IMR-90 (cell line): Measurements from ENCODE around the gene ELMOD3. TPM values are rescaled to one million over a fixed set of nuclear protein-coding genes. Genes with fewer than 3 reads are reported as not detected.

ENCODE experiments used
- ATAC-seq: fragments of 200-7000 bp; cut with Tn5 transposase; 2 replicates; pipeline ENCODE4 v1.9.1; 2020; ENCODE audit warnings: low read depth, mild to moderate bottlenecking, moderate library complexity
- BruUV-seq: library from RNA; stranded (reverse); fragments of 400-500 nt; replicated peaks from 2 replicates; lab custom pipeline; 2021; lab: Mats Ljungman, UMichigan
- CTCF ChIA-PET: fragments of 300-600 bp; formaldehyde crosslinking; extraction: SDS; loops from one replicate; lab custom pipeline; 2021; ENCODE audit warnings: antibody characterized with exemption; lab: Yijun Ruan, JAX
- POLR2A ChIA-PET: fragments of 300-600 bp; sonication (Branson Sonifier 250); formaldehyde crosslinking; loops from one replicate; lab custom pipeline; 2022; ENCODE audit warnings: antibody characterized with exemption; ENCODE audit not compliant: unreplicated experiment; lab: Charles Lee
- DNase-seq: peaks from one replicate; pipeline ENCODE4 v3.0.0; 2013
- H2AFZ ChIP-seq: replicated peaks from 2 replicates; pipeline ENCODE3; 2013; ENCODE audit warnings: low read length, mild to moderate bottlenecking; ENCODE audit not compliant: poor library complexity
- H2AK5ac ChIP-seq: 2 replicates; pipeline ENCODE4 v1.6.1; 2013; ENCODE audit warnings: low read depth, low read length, inconsistent platforms
- H2AK9ac ChIP-seq: replicated peaks from 2 replicates; pipeline ENCODE3; 2013; ENCODE audit warnings: mild to moderate bottlenecking, low read depth, low read length, moderate library complexity; ENCODE audit not compliant: poor library complexity
- H2BK120ac ChIP-seq: 2 replicates; pipeline ENCODE4 v1.6.1; 2013; ENCODE audit warnings: low read depth, low read length, inconsistent platforms
- H2BK15ac ChIP-seq: 3 replicates; pipeline ENCODE4 v1.6.1; 2013; ENCODE audit warnings: low read depth, low read length, inconsistent platforms
- H2BK20ac ChIP-seq: 2 replicates; pipeline ENCODE4 v1.6.1; 2013; ENCODE audit warnings: low read depth, mild to moderate bottlenecking, inconsistent platforms, low read length, moderate library complexity
- H2BK5ac ChIP-seq: 2 replicates; pipeline ENCODE4 v1.6.1; 2013; ENCODE audit warnings: mild to moderate bottlenecking, low read depth, low read length, inconsistent platforms; ENCODE audit not compliant: poor library complexity, severe bottlenecking
- H3K14ac ChIP-seq: replicated peaks from 2 replicates; pipeline ENCODE4 v1.6.1; 2013; ENCODE audit warnings: low read depth, low read length, inconsistent platforms
- H3K18ac ChIP-seq: 2 replicates; pipeline ENCODE4 v1.6.1; 2013; ENCODE audit warnings: low read depth, low read length, control low read depth
- H3K23ac ChIP-seq: 2 replicates; pipeline ENCODE4 v1.6.1; 2013; ENCODE audit warnings: low read depth, low read length, inconsistent platforms
- H3K27ac ChIP-seq: 2 replicates; pipeline ENCODE4 v1.5.1; 2013; ENCODE audit warnings: mild to moderate bottlenecking, control low read depth, low read length; ENCODE audit not compliant: insufficient read depth
- H3K27me3 ChIP-seq: 2 replicates; pipeline ENCODE4 v1.6.1; 2013; ENCODE audit warnings: low read length; ENCODE audit not compliant: control insufficient read depth, insufficient read depth
- H3K36me3 ChIP-seq: 2 replicates; pipeline ENCODE4 v1.6.1; 2013; ENCODE audit warnings: low read length, mixed read lengths; ENCODE audit not compliant: control insufficient read depth, insufficient read depth
- H3K4ac ChIP-seq: 2 replicates; pipeline ENCODE4 v1.6.1; 2013; ENCODE audit warnings: low read depth, low read length, inconsistent platforms
- H3K4me1 ChIP-seq: 2 replicates; pipeline ENCODE4 v1.6.1; 2013; ENCODE audit warnings: low read length, mixed read lengths; ENCODE audit not compliant: control insufficient read depth, insufficient read depth
- H3K4me2 ChIP-seq: 2 replicates; pipeline ENCODE4 v1.6.1; 2013; ENCODE audit warnings: low read depth, mild to moderate bottlenecking, control low read depth, low read length, moderate library complexity
- H3K4me3 ChIP-seq: 2 replicates; pipeline ENCODE4 v1.5.1; 2013; ENCODE audit warnings: low read depth, mild to moderate bottlenecking, control low read depth, low read length, moderate library complexity; ENCODE audit not compliant: insufficient read depth
- H3K56ac ChIP-seq: 2 replicates; pipeline ENCODE4 v1.6.1; 2013; ENCODE audit warnings: low read length, inconsistent platforms; ENCODE audit not compliant: insufficient read depth; ENCODE audit errors: extremely low read depth
- H3K79me1 ChIP-seq, 2 experiments: 2 replicates each; pipeline ENCODE4 v1.6.1; 2013; ENCODE audit warnings: low read length in 2 of 2, inconsistent platforms in 1 of 2, low read depth in 1 of 2
- H3K9ac ChIP-seq: 2 replicates; pipeline ENCODE4 v1.6.1; 2013; ENCODE audit warnings: low read depth, low read length, control low read depth
- H3K9me1 ChIP-seq: 2 replicates; pipeline ENCODE4 v1.6.1; 2013; ENCODE audit warnings: low read length, inconsistent platforms; ENCODE audit not compliant: insufficient read depth
- H3K9me3 ChIP-seq: 2 replicates; pipeline ENCODE4 v1.6.1; 2013; ENCODE audit warnings: low read length; ENCODE audit not compliant: control insufficient read depth, insufficient read depth
- H4K20me1 ChIP-seq: 2 replicates; pipeline ENCODE4 v1.6.1; 2013; ENCODE audit warnings: low read length, inconsistent platforms; ENCODE audit not compliant: insufficient read depth
- H4K5ac ChIP-seq: 2 replicates; pipeline ENCODE4 v1.6.1; 2013; ENCODE audit warnings: mild to moderate bottlenecking, low read depth, low read length, control low read depth
- H4K8ac ChIP-seq, 2 experiments: 2 replicates each; pipeline ENCODE4 v1.6.1; 2013; ENCODE audit warnings: low read depth in 2 of 2, low read length in 2 of 2, control low read depth in 1 of 2, inconsistent platforms in 1 of 2
- H4K91ac ChIP-seq: 2 replicates; pipeline ENCODE4 v1.6.1; 2013; ENCODE audit warnings: low read depth, low read length, inconsistent platforms; ENCODE audit not compliant: insufficient read depth
- BHLHE40 ChIP-seq: fragments of 150-350 bp; IDR thresholded peaks from 2 replicates; pipeline ENCODE4 v1.6.1; 2016; ENCODE audit warnings: mild to moderate bottlenecking, low read depth, low read length
- CEBPB ChIP-seq: IDR thresholded peaks from 2 replicates; pipeline ENCODE4 v1.6.1; 2012; ENCODE audit warnings: low read depth, low read length, improper control_type of control experiment
- CTCF ChIP-seq: conservative IDR thresholded peaks from 2 replicates; pipeline ENCODE4 v1.5.1; 2012; ENCODE audit warnings: mild to moderate bottlenecking, low read depth, low read length, improper control_type of control experiment
- ELK1 ChIP-seq: fragments of 150-350 bp; IDR thresholded peaks from 2 replicates; pipeline ENCODE4 v1.6.1; 2016; ENCODE audit warnings: low read depth, mild to moderate bottlenecking, low read length, moderate library complexity, borderline replicate concordance
- FOS ChIP-seq: fragments of 150-350 bp; IDR thresholded peaks from 2 replicates; pipeline ENCODE4 v1.6.1; 2016; ENCODE audit warnings: low read depth, low read length
- MAFK ChIP-seq: IDR thresholded peaks from 2 replicates; pipeline ENCODE4 v1.6.1; 2012; ENCODE audit warnings: low read depth, low read length, improper control_type of control experiment
- POLR2A ChIP-seq: IDR thresholded peaks from 2 replicates; pipeline ENCODE4 v1.6.1; 2012; ENCODE audit warnings: mild to moderate bottlenecking, low read depth, low read length
- WGBS, 2 experiments: methylation state at CpG; one replicate each; pipeline versions ENCODE4 v1.1.5 to v1.1.7; 2013; ENCODE audit warnings: missing lambda C conversion rate in 2 of 2; ENCODE audit not compliant: insufficient read length in 1 of 2; ENCODE audit errors: extremely low coverage in 2 of 2; 5-methylcytosine and 5-hydroxymethylcytosine counted together
- dilution Hi-C: fragments of 300-500 bp; cut with HindIII; formaldehyde crosslinking; loops from one replicate; pipeline ENCODE4 v1.14.3; 2018; ENCODE audit warnings: low sequenced_read_pairs; ENCODE audit not compliant: unreplicated experiment
- in situ Hi-C: fragments of 300-500 bp; cut with MboI; formaldehyde crosslinking; loops from 3 replicates; pipeline ENCODE4 v1.14.3; 2019; ENCODE audit warnings: low sequenced_read_pairs, inconsistent platforms, mixed read lengths
- intact Hi-C: fragments of 100-400 bp; cut with micrococcal nuclease; formaldehyde crosslinking; loops from 2 replicates; pipeline ENCODE4 v1.10.0; 2022
- polyA plus RNA-seq, 3 experiments: library from polyadenylated mRNA; depleted of rRNA; stranded (reverse); fragments of >200 nt; gene quantifications; 2 replicates each; pipeline ENCODE4 v1.2.3, GENCODE V29; 2012; ENCODE audit warnings: low replicate concordance in 1 of 3
- total RNA-seq: library from RNA; depleted of rRNA; stranded (reverse); fragments of >200 nt; gene quantifications from 2 replicates; pipeline ENCODE4 v1.2.3, GENCODE V29; 2012

Gene ELMOD3
- total and polyA plus RNA-seq, 2 of the 4 experiments (the other 2 are of a cell fraction) = 13.1 to 20.7 TPM

- Histone ChIP-seq H3K79me1 (no peaks in the 10 kb centered on the region), H2AFZ (no peak overlapping the region), H2BK15ac (no peak overlapping the region), H2AK5ac (no peak overlapping the region), H4K5ac (no peak overlapping the region), H4K20me1 (no peaks in the 10 kb centered on the region; the same call in 1 of the 2 replicates), H2BK20ac (no peak overlapping the region), H2BK5ac (no peak overlapping the region), H3K23ac (no peak overlapping the region), H3K9me3 (no peaks in the 10 kb centered on the region), H3K9ac (no peak overlapping the region), H4K91ac (no peak overlapping the region), H2AK9ac (no peak overlapping the region), H4K8ac (no peak overlapping the region), H3K27me3 (no peaks in the 10 kb centered on the region), H3K36me3 (peaks cover 17% of the 10 kb centered on the region), H3K4me2 (no peak overlapping the region), H3K4me3 (no peak overlapping the region), H3K4ac (no peak overlapping the region), H3K18ac (no peak overlapping the region), H2BK120ac (no peak overlapping the region), H3K27ac (no peak overlapping the region), H3K56ac (no peak overlapping the region), H3K9me1 (peaks cover 5% of the 10 kb centered on the region; the same call in 1 of the 2 replicates), H3K4me1 (peaks cover 1% of the 10 kb centered on the region), H3K14ac (no peak overlapping the region)
- ChIA-PET CTCF (no interaction called here), POLR2A (no interaction called here)
- in situ Hi-C loops = no loop called here
- TF ChIP-seq CTCF = no peak
- TF ChIP-seq CEBPB = no peak
- TF ChIP-seq POLR2A = no peak
- no peak for TF ChIP-seq ELK1
- no peak for TF ChIP-seq BHLHE40
- no peak for TF ChIP-seq FOS
- TF ChIP-seq MAFK = no peak
- WGBS, 2 experiments = 100% methylated on average over 2 of the region's 8 CpGs; no CpG with 5 or more reads in 1 of the 2 experiments
- dilution Hi-C loops = no loop called here
- intact Hi-C loops = no loop called here
- BruUV-seq = no TSS peak
- ATAC-seq (no peak), DNase-seq (no peak)
Measured at GRCh38 chr2:85399183-85399455, 44.5 kb downstream of the ELMOD3 start.
